A673 (cell line): ENCODE data around the gene OLIG2.

ENCODE experiments used
- EZH2 ChIP-seq: fragments of 200-600 bp; sonication (generic); IDR thresholded peaks from 2 replicates; pipeline ENCODE4 v1.6.1; 2017; ENCODE audit warnings: borderline replicate concordance, low read depth, mild to moderate bottlenecking, mixed read lengths, antibody characterized with exemption, low read length; ENCODE audit not compliant: poor library complexity, severe bottlenecking
- TF ChIP-seq, protein P1 (sequence below): fragments of 300-800, 200-600 bp; sonication (generic); conservative IDR thresholded peaks from 2 replicates; pipeline ENCODE4 v1.5.1; 2017; ENCODE audit warnings: low read depth, mild to moderate bottlenecking, antibody characterized with exemption, low read length, moderate library complexity, mixed read lengths

DNA sequence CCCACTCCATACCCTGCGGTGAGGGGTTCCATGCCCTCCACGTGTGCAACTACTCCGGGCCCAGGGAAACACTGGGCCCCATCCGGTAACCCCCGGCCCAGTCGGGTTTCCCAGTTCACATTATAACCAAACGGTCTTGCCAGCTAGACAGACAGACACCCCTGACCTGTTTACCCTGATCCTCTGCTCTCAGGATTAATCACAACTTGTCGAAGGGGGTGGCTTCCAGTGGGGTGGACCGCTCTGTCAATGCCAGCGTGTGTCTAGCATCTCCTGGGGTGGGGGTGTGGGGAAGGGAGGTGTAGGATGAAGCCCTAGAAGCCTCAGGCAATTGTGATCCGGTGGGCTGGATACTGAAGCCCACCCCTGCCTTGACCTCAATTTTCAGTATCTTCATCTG is 4.6 kb upstream of the OLIG2 start:
- no peak for TF ChIP-seq EZH2
- TF ChIP-seq, protein P1, sequence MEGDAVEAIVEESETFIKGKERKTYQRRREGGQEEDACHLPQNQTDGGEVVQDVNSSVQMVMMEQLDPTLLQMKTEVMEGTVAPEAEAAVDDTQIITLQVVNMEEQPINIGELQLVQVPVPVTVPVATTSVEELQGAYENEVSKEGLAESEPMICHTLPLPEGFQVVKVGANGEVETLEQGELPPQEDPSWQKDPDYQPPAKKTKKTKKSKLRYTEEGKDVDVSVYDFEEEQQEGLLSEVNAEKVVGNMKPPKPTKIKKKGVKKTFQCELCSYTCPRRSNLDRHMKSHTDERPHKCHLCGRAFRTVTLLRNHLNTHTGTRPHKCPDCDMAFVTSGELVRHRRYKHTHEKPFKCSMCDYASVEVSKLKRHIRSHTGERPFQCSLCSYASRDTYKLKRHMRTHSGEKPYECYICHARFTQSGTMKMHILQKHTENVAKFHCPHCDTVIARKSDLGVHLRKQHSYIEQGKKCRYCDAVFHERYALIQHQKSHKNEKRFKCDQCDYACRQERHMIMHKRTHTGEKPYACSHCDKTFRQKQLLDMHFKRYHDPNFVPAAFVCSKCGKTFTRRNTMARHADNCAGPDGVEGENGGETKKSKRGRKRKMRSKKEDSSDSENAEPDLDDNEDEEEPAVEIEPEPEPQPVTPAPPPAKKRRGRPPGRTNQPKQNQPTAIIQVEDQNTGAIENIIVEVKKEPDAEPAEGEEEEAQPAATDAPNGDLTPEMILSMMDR = no peak
